ENCODE results near the gene WDR62.

The WDR62 gene

DNA sequence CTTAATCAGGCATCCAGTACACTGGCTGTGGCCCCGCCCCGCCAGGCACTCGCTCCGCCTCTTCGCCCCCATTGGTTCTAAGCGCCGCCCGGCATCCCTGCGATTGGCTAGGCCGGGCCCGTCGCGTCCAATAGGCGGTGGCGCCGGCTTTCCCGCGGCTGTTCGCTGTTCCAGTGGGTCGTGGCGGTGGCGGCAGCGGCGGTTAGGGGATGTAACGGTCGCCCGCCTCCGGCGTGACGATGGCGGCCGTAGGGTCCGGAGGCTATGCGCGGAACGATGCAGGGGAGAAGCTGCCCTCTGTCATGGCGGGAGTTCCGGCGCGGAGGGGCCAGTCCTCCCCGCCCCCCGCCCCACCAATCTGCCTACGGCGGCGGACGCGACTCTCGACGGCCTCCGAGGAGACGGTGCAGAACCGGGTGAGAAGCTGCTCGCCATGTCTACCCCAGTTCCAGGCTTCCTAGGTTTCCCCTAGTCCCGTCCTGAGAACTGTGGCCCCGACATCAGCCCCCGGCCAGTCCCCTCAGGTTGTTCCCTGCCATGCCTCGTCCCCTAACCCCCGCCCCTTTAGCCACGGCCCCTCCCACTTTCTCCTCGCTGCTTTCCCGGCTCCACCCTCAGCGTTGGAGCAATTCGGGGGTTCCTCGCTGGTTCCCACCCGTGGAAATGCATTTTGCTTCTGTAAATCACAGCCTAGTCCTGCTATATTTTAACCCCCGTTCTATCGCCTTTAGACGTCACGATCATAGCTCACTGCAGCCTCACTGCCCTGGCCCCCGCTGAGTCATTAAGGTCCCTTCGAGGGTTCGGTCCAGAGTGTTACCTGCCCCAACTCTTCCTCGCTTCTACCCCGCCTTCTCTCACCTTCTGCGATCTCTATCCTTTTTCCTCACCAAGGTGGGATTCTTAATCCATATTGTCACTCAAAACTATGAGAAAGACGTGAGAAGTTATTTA is at the start of gene WDR62:
Gene WDR62 (plus strand): TSS at position 165 of the 954 bp plus-strand sequence. CDS start 75 bp downstream, at position 240.
- peak; percentile 95 for DNase-seq

DNA sequence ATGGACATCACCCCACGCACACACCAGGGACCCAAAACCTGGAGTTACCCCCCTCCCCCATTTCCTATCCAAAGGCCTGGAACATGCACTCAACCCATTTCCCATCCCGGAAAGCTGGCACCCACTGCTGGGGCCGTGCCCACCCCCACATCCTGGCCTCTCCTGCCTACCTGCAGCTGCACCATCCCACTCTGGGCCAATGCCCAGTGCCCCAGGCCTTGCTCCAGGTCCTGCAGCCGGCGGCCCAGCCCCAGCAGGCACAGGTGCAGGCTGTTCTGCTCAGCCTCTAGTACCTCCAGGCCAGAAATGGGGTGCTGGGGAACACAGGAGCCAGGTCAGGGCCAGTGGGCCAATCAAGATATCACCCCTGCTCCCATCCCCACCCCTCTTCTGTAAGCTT is 47.7 kb upstream of the WDR62 start:
- DNase-seq: no peak

DNA sequence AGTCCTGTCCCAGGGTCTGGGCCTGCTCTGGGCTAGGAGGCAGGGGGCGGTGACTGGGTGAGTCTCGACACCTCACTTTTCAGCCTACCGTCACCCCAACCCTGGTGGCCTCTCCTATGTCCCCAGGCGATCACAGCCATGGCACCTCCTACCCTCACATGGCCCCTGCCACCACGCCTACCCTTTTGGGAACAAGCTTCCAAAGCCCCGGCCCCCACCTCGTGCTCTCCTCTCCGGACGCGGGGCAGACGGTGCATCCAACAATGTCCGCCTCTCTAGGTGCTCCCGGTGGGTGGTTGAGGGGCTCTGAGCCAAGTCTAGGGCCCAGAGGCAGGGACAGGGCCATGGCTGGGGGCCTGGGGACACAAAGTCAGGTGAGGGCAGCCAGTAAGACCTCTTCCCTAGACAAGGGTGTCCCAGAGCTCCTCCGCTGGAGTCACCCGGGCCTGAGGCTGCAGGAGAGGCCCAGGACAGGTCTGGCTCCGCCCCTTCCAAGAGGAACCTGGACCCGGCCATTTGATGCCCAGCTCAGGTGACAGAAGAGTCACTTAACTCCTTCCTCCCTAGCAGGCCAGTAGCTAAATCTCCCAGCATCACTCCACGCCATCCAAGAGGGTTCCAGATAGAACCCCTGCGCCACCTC is 46.2 kb upstream of the WDR62 start, which contains the start of gene SYNE4:
Gene SYNE4 (minus strand): TSS at position 478 of the 643 bp plus-strand sequence. CDS start 132 bp downstream, at position 346.
- DNase-seq: peak; percentile 61

DNA sequence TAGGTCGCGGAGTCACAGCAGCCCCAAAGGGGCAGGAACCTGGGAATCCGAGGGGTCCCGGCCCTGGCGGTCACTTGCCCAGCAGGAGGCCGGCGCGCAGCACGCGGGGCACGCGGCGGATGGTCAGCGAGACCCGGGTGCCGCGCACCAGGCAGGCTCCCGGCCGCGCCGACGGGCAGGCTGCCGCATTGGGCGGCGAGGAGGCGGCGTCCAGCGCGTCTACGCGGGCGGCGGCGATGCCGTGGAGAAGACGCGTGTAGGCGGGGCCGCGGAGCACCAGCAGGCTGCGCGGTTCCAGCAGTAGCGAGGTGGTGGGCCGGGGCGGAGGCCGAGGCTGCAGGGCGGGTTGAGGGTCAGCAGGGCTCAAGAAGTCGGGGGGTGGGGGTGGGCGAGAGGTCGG is 45.5 kb upstream of the WDR62 start:
- peak; percentile 60 for DNase-seq

DNA sequence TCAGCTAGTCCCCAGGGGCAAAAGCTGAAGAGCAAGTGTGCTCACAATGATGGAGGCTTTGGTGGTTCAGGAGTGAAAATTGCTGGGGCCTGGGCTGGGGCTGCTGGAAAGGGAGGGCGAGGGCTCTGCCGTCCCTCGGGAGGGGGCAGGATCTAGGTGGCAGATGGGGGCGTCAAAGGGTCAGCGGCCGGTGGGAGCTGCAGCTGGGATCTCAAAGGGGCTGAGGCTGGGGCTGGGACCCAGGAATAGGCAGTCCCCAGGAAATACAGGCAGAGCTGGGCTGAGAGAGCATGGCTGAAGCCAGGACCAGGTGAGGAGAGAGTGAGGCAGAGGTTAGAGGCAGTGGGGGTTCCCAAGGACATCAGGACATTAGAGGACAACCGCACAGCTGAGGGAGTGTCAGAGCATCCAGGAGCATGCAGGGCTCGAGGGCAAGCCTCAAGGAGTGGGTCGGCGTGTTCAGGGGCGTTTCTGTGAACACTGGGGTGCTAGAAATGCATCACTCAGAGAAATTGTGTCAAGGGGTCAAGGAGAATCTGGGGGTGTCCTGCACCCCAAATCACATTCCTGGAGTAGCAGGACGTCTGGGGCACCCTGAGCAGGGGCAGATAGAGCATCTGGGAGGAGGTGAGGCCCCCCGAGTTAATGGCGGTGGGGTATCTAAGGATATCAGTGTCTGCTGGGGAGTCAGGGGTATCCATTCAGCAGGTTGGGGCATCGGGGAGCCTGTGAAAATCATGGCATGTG is 44.9 kb upstream of the WDR62 start:
- DNase-seq: no peak

DNA sequence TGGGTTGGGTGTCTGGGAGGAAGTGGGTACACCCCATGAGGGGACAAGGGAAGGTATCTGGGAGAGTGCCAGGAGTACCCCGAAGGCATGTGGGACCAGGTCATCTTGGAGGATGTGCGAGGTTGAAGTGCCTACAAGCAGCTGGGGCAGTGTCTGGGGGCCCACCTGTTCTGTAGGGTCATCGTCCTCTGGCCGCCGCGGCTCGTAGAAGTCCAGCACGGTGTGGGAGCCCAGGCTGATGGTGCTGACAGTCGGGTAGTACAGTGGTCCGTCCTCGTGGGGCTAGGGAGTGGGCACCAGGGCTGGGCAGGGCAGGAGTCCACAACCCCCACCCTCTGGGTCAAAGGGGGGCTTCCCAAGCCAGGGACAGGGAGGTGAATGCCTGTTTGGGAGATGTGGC is 44.3 kb upstream of the WDR62 start:
- DNase-seq: no peak

DNA sequence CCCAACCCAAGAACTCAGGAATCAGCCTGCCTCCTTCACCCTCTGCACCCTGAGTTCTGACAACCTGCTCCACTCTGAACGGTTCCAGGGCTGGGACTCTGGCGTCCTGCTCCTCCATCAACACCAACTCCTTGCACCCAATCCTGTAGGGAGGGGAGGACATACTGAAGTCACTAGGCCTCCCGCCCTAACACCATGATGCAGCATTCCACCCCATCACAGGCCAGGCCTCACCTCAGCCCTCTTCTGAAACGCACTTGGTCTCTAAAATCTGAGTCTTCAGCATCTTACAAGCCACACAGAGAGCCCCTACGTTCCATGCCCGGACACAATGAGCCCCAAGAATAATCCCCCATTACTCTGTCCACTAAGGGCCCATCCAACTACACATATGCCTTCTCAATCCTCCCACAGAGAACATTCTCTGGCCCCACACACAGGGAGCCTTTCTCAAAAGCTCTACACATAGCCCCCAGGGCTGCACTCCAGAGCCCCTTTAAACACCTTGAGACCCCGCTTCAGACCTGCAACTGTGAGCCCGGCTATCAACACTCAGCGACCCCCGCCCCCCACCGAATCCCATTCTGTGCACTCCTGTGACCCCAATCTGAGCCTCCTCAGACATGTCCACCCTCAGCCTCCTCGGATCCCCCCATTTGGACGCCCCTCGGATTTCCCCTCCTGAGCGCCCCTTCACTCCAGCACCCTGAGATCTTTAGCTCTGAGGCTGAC is 41.3 kb upstream of the WDR62 start:
- DNase-seq: no peak

DNA sequence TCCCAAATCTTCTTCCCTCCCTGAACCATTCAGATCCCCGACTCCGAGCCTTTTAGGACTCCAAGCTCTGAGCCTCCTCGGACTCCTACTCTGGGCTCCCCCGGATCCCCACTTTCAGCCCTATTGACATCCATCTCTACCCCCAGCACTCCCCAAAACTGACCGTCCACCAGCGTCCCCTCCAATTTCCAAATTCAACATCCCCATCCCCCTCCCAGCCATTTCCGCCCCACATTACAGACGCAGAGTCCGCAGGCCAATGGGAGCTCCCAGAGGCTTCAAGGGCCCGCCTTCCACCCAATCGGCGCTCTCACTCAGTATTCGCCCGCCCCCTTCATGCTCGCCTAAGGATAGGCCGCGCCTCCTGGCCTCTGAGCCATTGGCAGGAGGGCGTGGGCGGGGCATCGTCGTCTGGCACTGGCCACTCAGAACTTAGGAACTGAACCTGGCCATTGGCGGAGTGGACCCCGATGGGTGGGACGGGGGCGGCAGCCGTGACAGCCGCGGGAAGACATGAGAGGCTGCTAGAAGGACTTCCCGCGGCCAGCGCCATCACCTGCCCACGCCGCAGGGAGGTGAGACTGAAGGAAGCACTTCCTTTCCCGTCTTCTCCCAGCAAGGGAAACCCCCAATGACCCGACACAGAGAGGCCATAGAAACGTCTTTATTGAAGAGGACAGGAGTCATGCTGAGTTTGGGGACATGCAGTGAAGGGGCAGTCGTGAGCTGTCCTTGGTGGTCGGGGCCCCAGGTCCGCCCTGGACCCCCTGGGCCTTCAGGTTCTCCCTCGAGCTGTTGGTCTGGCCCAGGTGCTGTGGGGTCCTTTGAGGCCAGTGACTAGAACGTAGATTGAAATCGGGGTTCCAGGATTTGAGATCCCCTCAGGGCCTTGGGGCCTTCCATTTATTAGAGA is 40.4 kb upstream of the WDR62 start, which contains the start of gene ALKBH6:
Gene ALKBH6 (minus strand): TSS at position 202 of the 913 bp plus-strand sequence. CDS start 816 bp downstream, outside the sequence.
- DNase-seq: peak; percentile 99

DNA sequence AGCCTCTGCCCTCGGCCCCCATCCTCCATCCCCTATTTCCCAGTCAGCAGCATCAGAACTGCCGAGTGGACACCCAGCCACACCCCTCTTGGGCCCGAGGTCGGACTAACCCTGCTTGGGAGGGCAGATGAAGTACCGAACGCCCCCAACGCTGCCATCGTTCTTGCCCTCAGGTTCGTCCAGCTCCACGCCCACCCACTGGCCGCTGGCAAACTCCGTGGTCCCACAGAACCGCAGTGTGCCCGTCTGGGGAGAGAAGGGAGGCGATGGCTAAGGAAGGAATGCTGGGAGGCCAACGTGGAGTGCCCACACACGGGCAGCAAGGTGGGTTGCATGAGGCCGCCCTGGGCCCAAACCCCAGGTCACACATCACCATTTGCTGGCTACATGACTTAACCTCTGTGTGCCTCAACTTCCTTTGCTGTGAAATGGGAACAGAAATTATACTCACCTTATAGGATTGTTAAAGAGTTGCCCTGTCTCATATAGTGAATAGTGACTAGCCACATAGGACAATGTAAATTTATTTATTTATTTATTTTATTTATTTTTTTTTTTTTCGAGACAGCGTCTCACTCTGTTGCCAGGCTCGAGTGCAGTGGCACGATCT is 35.5 kb upstream of the WDR62 start:
- no peak for DNase-seq

DNA sequence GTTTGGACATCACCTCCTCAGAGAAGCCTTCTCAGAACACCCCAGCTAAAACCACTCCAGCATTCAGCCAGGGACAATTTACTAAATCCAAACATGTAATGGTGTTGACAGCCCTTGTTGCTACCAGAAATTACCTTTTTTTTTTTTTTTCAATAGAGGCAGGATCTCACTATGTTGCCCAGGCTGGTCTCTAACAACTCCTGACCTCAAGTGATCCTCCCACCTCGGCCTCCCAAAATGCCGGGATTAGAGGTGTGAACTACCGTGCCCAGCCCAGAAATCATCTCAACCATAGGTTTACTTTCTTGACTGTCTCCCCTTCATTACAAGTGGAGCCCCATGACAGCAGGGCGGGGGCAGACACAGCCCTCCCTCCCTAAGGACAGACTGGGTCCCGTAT is 31.3 kb upstream of the WDR62 start:
- DNase-seq: no peak

DNA sequence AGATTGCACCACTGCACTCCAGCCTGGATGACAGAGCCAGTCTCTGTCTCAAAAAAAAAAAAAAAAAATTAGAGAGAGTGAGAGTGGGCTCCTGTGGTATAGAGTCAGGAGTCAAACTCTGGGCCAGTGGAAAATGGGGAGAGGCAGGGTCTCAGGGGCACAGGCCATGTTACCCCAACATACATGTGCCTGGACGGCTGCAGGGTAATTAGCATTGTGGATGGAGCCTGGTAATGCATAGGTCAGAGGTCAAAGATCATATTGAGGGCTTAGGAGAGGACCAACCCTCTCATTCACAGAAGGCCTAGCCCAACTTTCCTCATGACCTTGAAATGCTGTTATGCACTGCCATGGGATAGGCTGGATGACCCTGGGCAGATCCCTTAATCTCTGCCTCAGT is 29.2 kb upstream of the WDR62 start:
- no peak for DNase-seq

DNA sequence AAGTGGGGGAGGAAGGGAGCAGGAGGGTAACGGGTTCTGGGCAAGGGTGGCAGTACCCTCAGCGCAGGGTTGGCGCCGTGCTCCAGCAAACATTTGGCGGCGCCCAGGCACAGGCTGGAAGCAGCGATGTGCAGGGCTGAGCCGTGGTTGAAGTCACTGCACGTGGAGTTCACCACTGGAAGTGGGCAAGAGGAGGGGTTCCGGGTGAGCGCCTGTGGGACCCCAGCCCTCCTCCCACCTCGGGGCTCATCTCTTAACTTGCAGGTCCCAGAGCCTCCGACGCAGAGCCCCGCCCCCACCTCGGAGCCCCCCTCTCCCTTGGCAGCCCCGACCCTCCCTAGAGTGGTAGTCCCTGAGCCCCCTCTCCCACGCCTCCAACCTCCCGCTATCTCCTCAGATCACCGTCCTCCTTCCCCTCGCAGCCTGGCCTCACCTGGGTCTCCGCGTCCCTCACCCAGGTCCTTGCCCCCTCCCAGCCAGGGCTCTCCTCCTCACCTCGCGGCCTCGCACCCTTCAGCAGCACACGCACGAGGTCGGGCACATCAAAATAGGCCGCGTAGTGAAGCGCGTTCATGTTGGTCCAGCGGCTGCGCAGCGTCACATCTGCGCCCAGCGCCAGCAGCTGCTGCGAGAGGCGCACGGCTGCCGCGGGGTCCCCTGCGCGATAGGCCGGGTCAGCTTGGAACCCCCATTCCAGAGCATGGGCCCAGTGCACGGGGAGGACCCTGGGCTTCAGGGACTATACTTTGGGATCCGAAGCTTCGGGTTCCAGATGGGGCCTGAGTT is 28.4 kb upstream of the WDR62 start:
- DNase-seq: no peak

DNA sequence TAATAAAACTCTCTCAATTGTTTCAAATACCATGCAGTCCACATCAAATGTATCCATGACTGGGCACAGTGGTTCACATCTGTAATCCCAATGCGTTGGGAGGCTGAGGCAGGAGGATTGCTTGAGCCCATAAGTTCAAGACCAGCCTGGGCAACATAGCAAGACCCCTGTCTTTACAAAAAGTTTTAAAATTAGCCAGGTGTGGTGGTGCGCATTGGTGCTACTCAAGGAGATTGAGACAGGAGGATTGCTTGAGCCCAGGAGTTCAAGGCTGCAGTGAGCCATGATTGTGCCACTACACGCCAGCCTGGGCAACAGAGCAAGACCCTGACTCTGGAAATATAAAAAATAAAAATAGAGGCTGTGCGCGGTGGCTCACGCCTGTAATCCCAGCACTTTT is 27.0 kb upstream of the WDR62 start:
- no peak for DNase-seq

DNA sequence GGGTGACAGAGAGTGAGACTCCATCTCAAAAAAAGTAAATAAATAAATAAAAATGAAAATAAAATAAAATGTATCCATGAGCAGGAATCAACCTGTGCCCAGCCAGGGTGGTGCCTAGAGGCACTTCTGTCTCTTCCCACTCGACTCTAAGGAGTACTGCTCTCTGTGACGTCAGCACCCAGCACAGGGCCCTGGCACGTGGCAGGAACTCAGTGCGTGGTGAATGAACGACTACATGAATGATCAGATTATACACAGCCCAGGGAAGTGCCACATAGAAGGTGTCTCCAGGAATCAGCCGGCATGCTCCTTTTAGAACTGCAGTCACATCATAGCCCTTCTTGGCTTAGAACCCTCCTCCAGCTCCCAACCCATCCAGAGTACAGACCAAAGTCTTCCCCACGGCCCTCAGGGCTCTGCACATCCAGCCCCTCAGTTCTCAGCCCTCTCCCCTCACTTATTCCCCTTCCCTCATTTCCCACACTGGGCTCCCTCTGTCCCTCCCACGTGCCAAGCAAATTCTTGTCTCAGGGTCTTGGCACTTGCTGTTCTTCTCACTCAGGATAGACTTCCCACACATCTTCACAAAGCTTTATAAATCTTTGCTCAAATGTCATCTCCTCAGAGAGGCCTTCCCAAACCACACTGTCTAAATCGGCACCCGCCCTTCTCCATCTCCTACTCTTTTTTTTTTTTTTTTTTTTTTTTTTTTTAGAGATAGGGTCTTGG is 26.2 kb upstream of the WDR62 start:
- no peak for DNase-seq

DNA sequence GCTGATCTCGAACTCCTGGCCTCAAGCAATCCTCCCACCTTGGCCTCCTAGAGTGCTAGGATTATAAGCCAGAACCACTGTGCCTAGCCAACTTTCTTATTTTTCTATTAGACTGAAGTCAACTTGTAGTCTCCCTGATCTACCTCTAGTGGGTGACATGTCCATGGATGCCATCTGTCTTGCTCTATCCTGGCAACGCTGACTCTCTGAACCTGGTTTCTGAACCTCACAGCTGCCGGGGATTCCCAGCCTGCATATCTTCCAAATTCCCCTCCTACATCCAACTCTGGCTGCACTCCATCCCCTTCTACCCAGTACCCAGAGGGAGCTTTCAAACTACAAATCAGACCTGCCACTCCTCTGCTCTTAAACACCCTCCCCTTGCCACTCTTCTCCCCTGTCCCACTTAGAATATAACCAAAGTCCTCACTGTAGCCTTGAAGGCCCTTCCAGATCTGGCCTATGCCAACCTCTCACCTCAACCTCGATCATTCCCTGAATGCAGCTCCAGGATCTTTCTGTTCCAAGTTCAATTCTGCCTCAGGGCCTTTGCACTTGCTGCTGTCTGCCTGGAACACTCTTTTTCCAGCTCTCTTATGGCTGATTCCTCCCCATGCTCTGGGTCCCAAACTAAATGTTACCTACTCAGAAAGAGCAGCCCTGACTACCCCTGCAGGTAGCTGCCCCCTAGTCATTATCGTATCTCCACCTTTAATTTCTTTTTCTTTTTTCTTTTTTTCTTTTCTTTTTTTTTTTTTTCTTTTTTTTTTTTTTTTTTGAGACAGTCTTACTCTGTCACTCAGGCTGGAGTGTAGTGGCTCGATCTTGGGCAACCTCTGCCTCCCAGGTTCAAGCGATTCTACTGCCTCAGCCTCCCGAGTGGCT is 24.2 kb upstream of the WDR62 start:
- no peak for DNase-seq

DNA sequence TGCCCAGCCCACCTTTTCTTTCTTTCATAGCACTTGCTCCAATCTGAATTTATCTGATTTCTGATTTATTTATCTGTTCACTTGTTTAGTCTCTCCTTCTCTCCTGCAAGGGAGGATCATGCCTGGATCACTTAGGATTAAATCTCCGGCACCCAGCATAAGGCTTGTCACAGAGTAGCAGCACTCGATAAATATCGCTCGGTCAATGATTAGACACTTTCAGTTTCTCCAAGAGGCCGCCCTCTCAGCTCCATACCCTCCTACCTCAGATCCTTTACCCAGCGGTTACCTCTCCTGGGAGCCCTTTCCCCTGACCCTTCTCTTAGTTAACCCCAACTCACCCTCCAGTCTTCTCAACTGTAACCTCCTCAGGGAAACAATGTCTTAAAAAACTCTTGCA is 23.4 kb upstream of the WDR62 start:
- DNase-seq: no peak

DNA sequence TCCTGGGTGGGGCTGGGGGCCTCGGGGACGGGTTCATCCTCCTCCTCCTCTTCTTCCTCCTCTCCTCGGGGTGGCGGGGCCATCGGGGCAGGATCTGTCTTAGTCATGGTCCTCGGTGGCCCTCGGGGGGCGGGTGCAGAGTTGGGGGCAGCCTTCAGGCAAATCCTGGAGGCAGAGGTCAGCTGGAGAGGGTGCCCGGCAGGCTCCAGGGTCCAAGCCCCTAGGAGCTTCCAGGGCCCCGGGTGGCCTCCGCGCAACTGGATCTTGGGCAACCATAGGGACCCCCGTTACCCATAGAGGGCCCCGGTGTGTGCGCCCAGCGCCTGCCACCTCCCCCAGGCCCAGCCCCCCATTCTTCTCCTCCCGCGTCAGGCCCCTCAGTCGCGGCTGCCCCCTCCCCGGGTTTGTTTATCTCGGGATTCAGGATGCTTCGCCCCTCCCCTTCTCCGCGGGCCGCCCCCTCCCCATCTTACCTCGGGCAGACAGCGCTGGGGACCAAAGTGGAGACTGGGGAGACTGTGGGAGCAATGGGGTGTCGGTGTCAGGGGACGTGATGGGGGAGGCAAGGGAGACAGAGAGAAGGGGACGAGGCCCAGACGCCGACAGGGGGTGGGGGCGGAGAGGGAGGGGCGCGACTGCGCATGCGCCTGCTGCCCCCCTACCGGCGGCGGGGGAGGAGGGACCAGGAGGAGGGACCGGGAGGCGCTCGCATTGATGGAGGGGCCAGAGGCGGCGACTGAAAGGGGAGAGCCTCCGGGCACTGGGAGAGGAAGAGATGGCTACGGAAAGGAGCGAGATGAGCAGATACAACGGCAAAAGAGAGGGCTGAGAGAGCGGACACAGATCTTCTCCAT is 22.2 kb upstream of the WDR62 start, which contains the start of gene CLIP3:
Gene CLIP3 (minus strand): TSS at position 623 of the 854 bp plus-strand sequence. CDS start 516 bp downstream, at position 107.
- peak; percentile 27 for DNase-seq
